ENCODE measurements around the gene GTF2F1. TPM values are rescaled to one million over a fixed set of nuclear protein-coding genes. Genes with fewer than 3 reads are reported as not detected.

GTF2F1 gene
- total RNA-seq, 3 donors from 2014 or later, result 51.1 to 63.1 (median 59.1) TPM

- no peaks in the 10 kb centered on the region for H3K9me3 ChIP-seq
- peaks cover 19% of the 10 kb centered on the region for H3K4me1 ChIP-seq (ENCODE audit: low read depth)
- ATAC-seq, result no peak
- H3K4me3 ChIP-seq, result no peak overlapping the region
- TF ChIP-seq CTCF (IDR thresholded peaks at IDR 0.05), result no peak
- DNase-seq, result peak in 1 of 3 donors; percentile 27
- intact Hi-C loops (cut with DNase I, micrococcal nuclease), result no loop called here
- H3K36me3 ChIP-seq (ENCODE audit: low read depth), result peaks cover 7% of the 10 kb centered on the region
These were observed 33.0 kb upstream of the GTF2F1 start for GRCh38 chr19:6425732-6426620.

- intact Hi-C loops (cut with DNase I, micrococcal nuclease), result no loop called here
These were observed 32.2 kb upstream of the GTF2F1 start for GRCh38 chr19:6424939-6425731.

GRCh38 chr19:6424195-6424938 lies 31.4 kb upstream of the GTF2F1 start, which contains the start of gene KHSRP:
TSS of gene KHSRP (minus strand) at chr19:6424811. CDS start at chr19:6424701, 110 bp downstream.
- ATAC-seq, result no peak
- peak in 1 of 3 donors; percentile 61 for DNase-seq
- no peaks in the 10 kb centered on the region for H3K9me3 ChIP-seq
- H3K4me3 ChIP-seq, result peak within 1 kb of the TSS; percentile 61
- TF ChIP-seq CTCF (IDR thresholded peaks at IDR 0.05), result no peak
- peaks cover 19% of the 10 kb centered on the region for H3K4me1 ChIP-seq (ENCODE audit: low read depth)
- intact Hi-C loops (cut with DNase I, micrococcal nuclease), result no loop called here
- peaks cover 12% of the 10 kb centered on the region for H3K36me3 ChIP-seq (ENCODE audit: low read depth)

More at GRCh38 chr19:6424939-6425731, 32.2 kb upstream of the GTF2F1 start:
- peak; percentile 99 to 100 (median 99) for DNase-seq
- H3K4me1 ChIP-seq (ENCODE audit: low read depth), result peaks cover 19% of the 10 kb centered on the region
- H3K36me3 ChIP-seq (ENCODE audit: low read depth), result peaks cover 12% of the 10 kb centered on the region
- peak; percentile 92 for ATAC-seq
- peak overlapping the region; percentile 61 for H3K4me3 ChIP-seq
- TF ChIP-seq CTCF (IDR thresholded peaks at IDR 0.05), result peak; percentile 41
- no peaks in the 10 kb centered on the region for H3K9me3 ChIP-seq

- peaks cover 12% of the 10 kb centered on the region for H3K36me3 ChIP-seq (ENCODE audit: low read depth)
- H3K4me1 ChIP-seq (ENCODE audit: low read depth), result peaks cover 19% of the 10 kb centered on the region
- no peak for TF ChIP-seq CTCF (IDR thresholded peaks at IDR 0.05)
- intact Hi-C loops (cut with DNase I, micrococcal nuclease), result no loop called here
- H3K9me3 ChIP-seq, result no peaks in the 10 kb centered on the region
- DNase-seq, result peak in 2 of 3 donors; percentile 41 to 51
- ATAC-seq, result no peak
- peak overlapping the region; percentile 61 for H3K4me3 ChIP-seq
These were observed 30.7 kb upstream of the GTF2F1 start for GRCh38 chr19:6423499-6424194.

Data from mucosa of descending colon (tissue), 3 donors.